Measurements from ENCODE around the gene VARS2.

- TF ChIP-seq CTCF (IDR thresholded peaks at IDR 0.05) (no peak), POLR2A (IDR thresholded peaks at IDR 0.05) (no peak)
Observed at GRCh38 chr6:30880698-30881252, 33.3 kb upstream of the VARS2 start.

Measured in lower leg skin (tissue), 3 donors.